Activated CD4-positive, alpha-beta T cell treated with anti-CD3 and anti-CD28 coated beads, Interleukin-2, Interleukin-4, amounts not matched to agents 100 ng/mL and 50 ng/mL, durations not matched to agents 16 hours and 8 hours (primary cell): ENCODE data around the gene RNF5.
"Not testable (repeated sequence)": the region's sequence is repeated elsewhere in the genome, so short reads cannot be mapped to it uniquely, and the experiment has no call there.

ENCODE experiments used
- DNase-seq: peaks from one replicate; pipeline ENCODE4 v3.0.0-alpha.2; 2020; ENCODE audit warnings: low spot score

Gene RNF5

GRCh38 chr6:32210191-32210601, 32.0 kb downstream of the RNF5 start:
- DNase-seq, result no peak

GRCh38 chr6:32211432-32211831, 33.2 kb downstream of the RNF5 start:
- DNase-seq, result not testable (repeated sequence)

- DNase-seq, result no peak
Observed at GRCh38 chr6:32212076-32212760, 34.0 kb downstream of the RNF5 start.

- no peak for DNase-seq
Observed at GRCh38 chr6:32213649-32214048, 35.4 kb downstream of the RNF5 start.

- DNase-seq, result no peak
Observed at GRCh38 chr6:32214126-32214525, 35.9 kb downstream of the RNF5 start.

- DNase-seq, result no peak
Observed at GRCh38 chr6:32215617-32216016, 37.4 kb downstream of the RNF5 start.

GRCh38 chr6:32216285-32216684, 38.1 kb downstream of the RNF5 start:
- DNase-seq, result no peak

- DNase-seq, result no peak
Observed at GRCh38 chr6:32216998-32217397, 38.8 kb downstream of the RNF5 start.

- DNase-seq, result no peak
Observed at GRCh38 chr6:32218167-32218566, 40.0 kb downstream of the RNF5 start.

- DNase-seq, result no peak
Observed at GRCh38 chr6:32220021-32220420, 41.8 kb downstream of the RNF5 start.

GRCh38 chr6:32222333-32223230, 44.4 kb downstream of the RNF5 start:
- DNase-seq, result no peak

- DNase-seq, result no peak
Observed at GRCh38 chr6:32223258-32224235, 45.3 kb downstream of the RNF5 start, which contains the start of gene NOTCH4. TSS of gene NOTCH4 (minus strand) at chr6:32224067. CDS start at chr6:32223928, 139 bp downstream.

GRCh38 chr6:32224696-32225095, 46.5 kb downstream of the RNF5 start:
- no peak for DNase-seq

GRCh38 chr6:32226434-32226833, 48.2 kb downstream of the RNF5 start:
- no peak for DNase-seq
